GM19023 (cell line): ENCODE results near the gene DMXL2.
A peak's percentile ranks its signal among the peaks of the same experiment; 100 is the strongest.
"Not testable (repeated sequence)": the region's sequence is repeated elsewhere in the genome, so short reads cannot be mapped to it uniquely, and the experiment has no call there.

ENCODE experiments used
- ATAC-seq: cut with Tn5 transposase; IDR thresholded peaks from one replicate; pipeline ENCODE4 v1.9.1; 2021; ENCODE audit warnings: mild to moderate bottlenecking, moderate library complexity; ENCODE audit not compliant: unreplicated experiment

Gene DMXL2

GRCh38 chr15:51623386-51623938 lies 891 bp upstream of the DMXL2 start:
- ATAC-seq = no peak

GRCh38 chr15:51621936-51622603 lies 501 bp downstream of the DMXL2 start:
- ATAC-seq = peak; percentile 59

- ATAC-seq = no peak
Observed at GRCh38 chr15:51621155-51621765, 1.3 kb downstream of the DMXL2 start.

- ATAC-seq = no peak
Observed at GRCh38 chr15:51620641-51621040, 1.9 kb downstream of the DMXL2 start.

- ATAC-seq = no peak
Observed at GRCh38 chr15:51620122-51620521, 2.4 kb downstream of the DMXL2 start.

GRCh38 chr15:51619331-51620035 lies 3.1 kb downstream of the DMXL2 start:
- no peak for ATAC-seq

- no peak for ATAC-seq
Observed at GRCh38 chr15:51617886-51618285, 4.7 kb downstream of the DMXL2 start.

GRCh38 chr15:51613951-51614350 lies 8.6 kb downstream of the DMXL2 start:
- no peak for ATAC-seq

- ATAC-seq = not testable (repeated sequence)
Observed at GRCh38 chr15:51612669-51613068, 9.9 kb downstream of the DMXL2 start.

- ATAC-seq = not testable (repeated sequence)
Observed at GRCh38 chr15:51603462-51603948, 19.1 kb downstream of the DMXL2 start.

GRCh38 chr15:51603002-51603401 lies 19.6 kb downstream of the DMXL2 start:
- ATAC-seq = no peak

- ATAC-seq = no peak
Observed at GRCh38 chr15:51602484-51602883, 20.1 kb downstream of the DMXL2 start.

- ATAC-seq = no peak
Observed at GRCh38 chr15:51601801-51602200, 20.8 kb downstream of the DMXL2 start.

GRCh38 chr15:51600114-51600513 lies 22.5 kb downstream of the DMXL2 start:
- ATAC-seq = no peak

- no peak for ATAC-seq
Observed at GRCh38 chr15:51589881-51590568, 32.5 kb downstream of the DMXL2 start.

GRCh38 chr15:51588966-51589365 lies 33.6 kb downstream of the DMXL2 start:
- ATAC-seq = no peak

- ATAC-seq = no peak
Observed at GRCh38 chr15:51585986-51586385, 36.6 kb downstream of the DMXL2 start.

- no peak for ATAC-seq
Observed at GRCh38 chr15:51580982-51581381, 41.6 kb downstream of the DMXL2 start.

- no peak for ATAC-seq
Observed at GRCh38 chr15:51580385-51580784, 42.2 kb downstream of the DMXL2 start.

GRCh38 chr15:51579012-51579411 lies 43.6 kb downstream of the DMXL2 start:
- ATAC-seq = no peak
